GM21381 (cell line): ENCODE measurements around the gene RBM7.

Experiments used
- ATAC-seq: cut with Tn5 transposase; IDR thresholded peaks from one replicate; pipeline ENCODE4 v1.9.1; 2021; ENCODE audit warnings: mild to moderate bottlenecking, moderate library complexity; ENCODE audit not compliant: unreplicated experiment

The RBM7 gene

GRCh38 chr11:114395736-114396135, 4.7 kb upstream of the RBM7 start:
- ATAC-seq, result no peak

GRCh38 chr11:114396916-114397315, 3.5 kb upstream of the RBM7 start:
- no peak for ATAC-seq

- no peak for ATAC-seq
These were observed 3.0 kb upstream of the RBM7 start for GRCh38 chr11:114397349-114397982.

DNA sequence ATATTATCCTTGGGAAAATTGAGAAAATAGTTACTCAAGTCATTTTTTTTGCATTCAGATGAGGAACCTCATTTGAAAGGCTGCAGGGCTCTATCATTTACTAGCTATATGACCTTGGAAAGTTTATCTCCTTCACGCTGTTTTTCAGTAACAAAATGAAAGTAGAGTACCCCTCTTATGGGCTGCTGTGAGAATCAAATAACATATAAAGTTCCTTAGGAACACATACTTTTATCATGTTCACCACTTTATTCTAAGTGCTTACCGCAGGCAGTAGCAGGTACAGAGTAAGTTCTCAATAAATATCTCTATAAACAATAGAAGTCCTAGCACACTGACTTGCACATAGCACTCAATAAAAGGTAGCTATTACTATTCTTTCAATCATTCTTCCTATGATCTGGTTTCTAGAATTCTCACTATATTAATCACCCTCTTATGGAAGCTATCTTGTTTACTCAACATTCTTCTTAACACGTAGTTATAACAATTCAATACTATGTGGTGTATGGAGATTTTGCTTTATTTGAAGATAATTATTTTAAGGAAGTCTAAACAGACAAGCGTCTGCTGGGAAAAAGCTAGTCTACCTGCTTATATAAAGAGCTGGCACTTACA, 2.1 kb upstream of the RBM7 start:
- no peak for ATAC-seq

- peak; percentile 23 for ATAC-seq
These were observed 813 bp upstream of the RBM7 start for GRCh38 chr11:114399490-114400215.

- ATAC-seq, result no peak
These were observed 403 bp downstream of the RBM7 start for GRCh38 chr11:114400915-114401223.

- ATAC-seq, result no peak
These were observed 845 bp downstream of the RBM7 start for GRCh38 chr11:114401311-114401710.

- no peak for ATAC-seq
These were observed 12.5 kb downstream of the RBM7 start for GRCh38 chr11:114412946-114413345.

GRCh38 chr11:114413958-114414357, 13.5 kb downstream of the RBM7 start:
- ATAC-seq, result no peak

DNA sequence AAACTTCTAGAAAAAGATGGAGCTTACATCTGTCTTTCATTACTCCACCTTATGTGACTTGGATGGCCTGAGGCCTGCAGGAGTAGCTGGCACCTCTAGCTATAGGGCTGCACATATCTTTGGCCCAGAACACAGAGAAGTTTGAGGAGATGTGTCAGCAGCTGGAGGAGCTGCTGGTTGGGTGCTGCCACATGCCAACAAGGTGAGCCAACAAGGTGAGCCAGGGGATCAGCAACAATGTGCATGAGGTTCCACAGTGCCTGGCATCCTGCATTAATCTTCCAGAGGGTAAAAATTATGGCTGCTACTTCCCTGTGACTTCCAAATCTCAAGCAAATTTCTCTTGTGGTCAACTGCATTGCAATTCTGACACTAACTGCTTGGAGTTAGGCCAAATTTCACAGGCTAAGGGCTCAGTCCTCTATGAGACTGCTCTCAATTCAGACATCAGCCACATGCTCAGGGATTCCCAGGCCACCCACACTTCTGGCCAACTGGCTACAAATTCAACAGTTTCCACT, 16.0 kb downstream of the RBM7 start:
- no peak for ATAC-seq

DNA sequence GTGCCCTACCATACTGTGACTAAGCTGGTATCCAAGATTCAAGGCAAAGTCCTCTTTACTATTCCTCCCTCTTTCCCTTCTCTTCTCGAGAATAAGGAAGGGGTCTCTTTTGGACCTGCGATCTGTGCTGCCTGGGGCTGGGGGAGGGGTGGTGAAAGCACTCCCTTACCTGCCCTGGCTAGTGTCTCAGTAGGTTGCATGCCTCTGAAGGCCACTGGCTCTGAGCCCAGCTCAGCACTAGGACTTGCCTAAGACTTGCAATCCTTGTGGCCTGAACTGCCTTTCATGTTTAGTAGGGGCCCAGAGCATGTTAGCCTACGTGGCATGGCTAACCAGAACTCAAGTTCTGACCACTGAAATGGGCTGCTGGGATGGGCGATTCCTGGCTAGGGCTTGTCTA, 25.8 kb downstream of the RBM7 start:
- ATAC-seq, result no peak

DNA sequence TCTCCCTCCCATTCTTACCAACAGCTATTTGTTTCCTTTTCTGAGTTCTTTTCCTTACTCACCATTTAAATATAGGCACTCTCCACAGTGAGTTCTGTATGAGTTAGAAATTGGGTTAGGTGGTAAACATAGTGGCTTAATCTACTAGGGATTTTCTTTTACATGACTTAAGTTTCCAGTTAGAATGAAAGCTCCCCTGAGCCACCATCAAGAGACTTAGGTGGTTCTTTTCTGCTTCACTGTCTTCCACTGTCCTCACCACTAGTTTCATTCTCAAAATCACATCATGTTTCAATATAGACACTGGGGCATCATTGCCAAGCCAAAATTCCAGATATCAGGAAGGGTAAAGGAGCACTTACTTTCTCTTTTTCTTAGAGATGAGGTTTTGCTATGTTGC, 29.8 kb downstream of the RBM7 start:
- ATAC-seq, result no peak

DNA sequence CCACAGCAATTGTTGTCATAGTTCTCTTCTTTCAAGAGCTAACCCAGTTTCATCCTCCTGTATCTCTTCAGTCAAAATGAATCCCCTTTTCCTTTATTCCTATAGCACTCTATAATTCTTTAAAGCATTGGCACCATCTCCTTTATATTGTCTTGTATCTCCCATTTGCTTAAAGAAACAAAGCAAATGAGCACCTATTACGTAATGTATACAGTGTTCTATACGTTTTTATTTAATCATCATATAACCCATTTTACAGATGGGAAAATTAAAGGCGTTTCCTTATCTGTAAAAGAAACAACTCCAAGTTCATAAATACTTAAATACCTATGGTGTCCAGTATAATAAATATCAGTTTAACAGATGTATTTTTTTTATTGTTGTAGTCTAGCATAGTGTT, 32.4 kb downstream of the RBM7 start:
- no peak for ATAC-seq

- ATAC-seq, result no peak
These were observed 32.9 kb downstream of the RBM7 start for GRCh38 chr11:114433376-114433775.

DNA sequence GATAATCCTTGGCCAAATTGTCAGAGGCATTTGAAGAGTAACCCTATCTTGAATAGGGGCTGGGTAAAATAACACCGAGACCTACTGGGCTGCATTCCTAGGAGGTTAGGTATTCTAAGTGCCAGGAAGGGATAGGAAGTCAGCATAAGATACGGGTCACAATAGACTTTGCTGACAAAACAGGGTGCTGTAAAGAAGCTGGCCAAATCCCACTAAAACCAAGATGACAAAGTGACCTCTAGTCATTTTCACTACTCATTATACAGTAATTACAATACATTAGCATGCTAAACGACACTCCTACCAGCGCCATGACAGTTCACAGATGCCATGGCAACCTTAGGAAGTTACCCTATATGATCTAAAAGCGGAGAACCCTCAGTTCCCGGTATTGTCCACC, 37.8 kb downstream of the RBM7 start:
- ATAC-seq, result no peak

DNA sequence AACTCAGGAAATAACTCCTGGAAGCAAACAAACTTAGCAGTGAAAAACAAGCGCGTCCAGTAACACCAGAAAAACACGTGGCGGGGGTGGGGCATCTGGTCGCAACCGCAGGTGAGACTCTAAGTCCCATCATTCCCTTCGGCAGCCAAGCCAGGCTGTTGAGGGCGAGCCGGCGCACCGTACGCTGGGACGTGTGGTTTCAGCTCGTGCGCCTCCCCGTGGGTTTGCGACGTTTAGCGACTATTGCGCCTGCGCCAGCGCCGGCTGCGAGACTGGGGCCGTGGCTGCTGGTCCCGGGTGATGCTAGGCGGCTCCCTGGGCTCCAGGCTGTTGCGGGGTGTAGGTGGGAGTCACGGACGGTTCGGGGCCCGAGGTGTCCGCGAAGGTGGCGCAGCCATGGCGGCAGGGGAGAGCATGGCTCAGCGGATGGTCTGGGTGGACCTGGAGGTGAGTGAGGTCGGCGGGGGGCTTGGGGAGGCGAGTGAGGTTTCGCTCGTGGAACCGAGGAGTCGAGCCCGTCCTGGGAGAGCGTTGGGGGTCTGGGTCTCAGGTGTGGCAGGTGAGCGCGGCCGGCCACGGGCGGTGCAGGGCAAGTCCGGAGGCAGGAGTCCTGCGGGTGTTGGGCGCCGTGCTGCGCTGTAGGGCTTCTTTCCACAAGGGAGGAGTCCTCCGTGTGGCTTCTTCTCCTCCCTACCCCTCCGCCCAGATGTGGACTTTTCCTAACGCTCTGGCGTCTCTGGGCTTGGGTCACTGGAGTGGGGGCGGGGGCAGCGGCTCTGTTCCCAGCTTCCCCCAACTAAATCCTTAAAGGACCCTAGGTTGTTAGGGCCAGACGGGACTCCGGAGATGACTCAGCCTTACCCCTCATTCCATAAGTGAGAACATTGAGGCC, 39.0 kb downstream of the RBM7 start, which contains the start of gene REXO2:
TSS of gene REXO2 (plus strand) at position 239 of the 892 bp plus-strand sequence. CDS start at position 301, 62 bp downstream.
- ATAC-seq, result peak; percentile 99

DNA sequence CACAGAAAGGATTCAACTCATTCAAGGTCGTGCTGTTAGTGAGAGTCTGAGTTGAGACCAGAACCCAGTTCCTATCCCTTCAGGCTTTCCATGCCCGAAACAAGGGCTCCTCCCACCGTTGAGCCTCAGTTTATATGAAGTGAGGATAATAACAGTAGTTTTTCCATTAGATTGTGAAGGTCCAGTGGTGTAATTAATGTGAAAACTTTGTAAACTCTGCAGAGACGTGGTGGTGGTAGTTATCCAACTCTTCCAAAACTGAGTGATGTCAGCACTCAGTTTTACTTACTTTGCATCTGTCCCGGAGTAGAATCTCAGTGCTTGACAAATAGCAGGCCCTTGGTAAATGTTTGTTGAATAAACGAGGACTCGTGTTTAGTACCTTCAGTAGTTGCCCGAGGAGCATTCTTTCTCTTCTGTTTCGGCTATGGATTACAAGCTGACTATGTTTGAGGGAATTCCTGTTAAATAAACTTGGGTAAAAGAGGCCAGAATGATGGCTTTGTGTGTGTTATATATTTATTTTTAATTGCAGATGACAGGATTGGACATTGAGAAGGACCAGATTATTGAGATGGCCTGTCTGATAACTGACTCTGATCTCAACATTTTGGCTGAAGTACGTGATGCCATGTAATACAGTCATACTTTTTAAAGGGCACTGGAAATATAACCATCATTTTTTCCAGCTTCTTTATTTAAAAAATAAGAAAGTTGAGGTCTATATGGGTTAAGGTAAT, 39.8 kb downstream of the RBM7 start:
- no peak for ATAC-seq

GRCh38 chr11:114440971-114441763, 40.7 kb downstream of the RBM7 start:
- ATAC-seq, result no peak

DNA sequence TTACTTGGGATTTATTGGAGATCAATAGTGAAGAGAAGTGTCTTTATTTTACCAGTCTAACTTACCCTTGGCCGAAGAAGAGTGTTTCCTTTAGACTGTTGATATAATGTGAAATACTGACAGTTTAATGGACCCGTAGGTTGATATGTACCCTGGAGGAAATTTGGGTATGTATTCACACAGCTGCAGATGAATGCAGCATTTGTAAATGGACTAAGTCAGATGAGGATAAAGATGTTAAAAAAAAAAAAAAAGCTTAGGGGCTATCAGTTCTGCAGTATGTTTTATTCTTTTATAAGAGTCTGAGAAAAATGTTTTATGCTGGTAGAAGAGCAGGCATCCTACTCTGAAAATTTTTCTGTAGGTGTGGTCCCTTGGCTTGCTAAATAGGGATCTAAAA, 41.5 kb downstream of the RBM7 start:
- no peak for ATAC-seq

DNA sequence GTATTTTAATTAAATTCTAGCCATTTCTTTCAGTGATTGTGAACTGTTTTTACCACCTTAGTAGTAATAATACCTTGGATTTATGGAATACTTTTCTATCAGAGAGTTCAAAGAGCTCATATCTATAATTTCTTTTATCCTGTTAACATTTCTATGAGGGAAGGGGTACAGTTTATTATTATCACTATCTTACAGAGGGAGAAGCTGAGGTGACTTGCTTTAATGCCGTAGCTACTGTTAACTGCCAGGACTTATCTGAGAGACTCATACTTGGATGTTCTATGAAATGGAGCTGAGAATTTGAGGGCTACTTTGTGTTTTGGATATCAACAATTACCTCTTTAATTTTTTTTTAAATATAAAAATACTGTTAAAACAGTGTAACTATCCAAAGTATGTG, 42.1 kb downstream of the RBM7 start:
- ATAC-seq, result no peak
